ENCODE results near the gene IDUA.

The IDUA gene

DNA sequence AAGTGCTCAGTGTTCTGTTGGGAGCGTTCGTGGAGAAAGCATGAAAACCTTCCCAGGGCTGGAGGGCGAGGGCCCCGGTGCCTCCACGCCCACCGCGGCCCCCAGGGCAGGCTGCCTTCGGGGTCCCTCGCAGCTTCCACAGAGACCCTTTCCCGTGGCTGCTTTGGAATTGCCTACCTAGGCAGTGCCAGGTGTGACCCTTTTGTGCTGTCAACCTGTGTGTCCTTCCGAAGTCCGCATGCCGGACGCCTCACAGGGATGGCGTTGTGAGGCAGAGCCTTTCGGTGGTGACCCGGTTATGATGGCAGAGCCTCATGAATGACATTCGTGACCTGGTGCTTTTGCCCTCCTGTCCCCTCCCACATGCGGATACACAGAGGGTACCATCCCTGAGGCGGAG is 37.2 kb upstream of the IDUA start:
- no peak for TF ChIP-seq YY1 (IDR thresholded peaks at IDR 0.05; ENCODE audit: low read depth)
- TF ChIP-seq FOXM1 (IDR thresholded peaks at IDR 0.05; ENCODE audit: borderline replicate concordance, low read depth): no peak
- TF ChIP-seq EP300 (IDR thresholded peaks at IDR 0.05; ENCODE audit: borderline replicate concordance): no peak
- TF ChIP-seq CEBPB (IDR thresholded peaks at IDR 0.05): no peak
- no peak for TF ChIP-seq RAD21 (IDR thresholded peaks at IDR 0.05; ENCODE audit: low read depth)
- TF ChIP-seq, protein P1, sequence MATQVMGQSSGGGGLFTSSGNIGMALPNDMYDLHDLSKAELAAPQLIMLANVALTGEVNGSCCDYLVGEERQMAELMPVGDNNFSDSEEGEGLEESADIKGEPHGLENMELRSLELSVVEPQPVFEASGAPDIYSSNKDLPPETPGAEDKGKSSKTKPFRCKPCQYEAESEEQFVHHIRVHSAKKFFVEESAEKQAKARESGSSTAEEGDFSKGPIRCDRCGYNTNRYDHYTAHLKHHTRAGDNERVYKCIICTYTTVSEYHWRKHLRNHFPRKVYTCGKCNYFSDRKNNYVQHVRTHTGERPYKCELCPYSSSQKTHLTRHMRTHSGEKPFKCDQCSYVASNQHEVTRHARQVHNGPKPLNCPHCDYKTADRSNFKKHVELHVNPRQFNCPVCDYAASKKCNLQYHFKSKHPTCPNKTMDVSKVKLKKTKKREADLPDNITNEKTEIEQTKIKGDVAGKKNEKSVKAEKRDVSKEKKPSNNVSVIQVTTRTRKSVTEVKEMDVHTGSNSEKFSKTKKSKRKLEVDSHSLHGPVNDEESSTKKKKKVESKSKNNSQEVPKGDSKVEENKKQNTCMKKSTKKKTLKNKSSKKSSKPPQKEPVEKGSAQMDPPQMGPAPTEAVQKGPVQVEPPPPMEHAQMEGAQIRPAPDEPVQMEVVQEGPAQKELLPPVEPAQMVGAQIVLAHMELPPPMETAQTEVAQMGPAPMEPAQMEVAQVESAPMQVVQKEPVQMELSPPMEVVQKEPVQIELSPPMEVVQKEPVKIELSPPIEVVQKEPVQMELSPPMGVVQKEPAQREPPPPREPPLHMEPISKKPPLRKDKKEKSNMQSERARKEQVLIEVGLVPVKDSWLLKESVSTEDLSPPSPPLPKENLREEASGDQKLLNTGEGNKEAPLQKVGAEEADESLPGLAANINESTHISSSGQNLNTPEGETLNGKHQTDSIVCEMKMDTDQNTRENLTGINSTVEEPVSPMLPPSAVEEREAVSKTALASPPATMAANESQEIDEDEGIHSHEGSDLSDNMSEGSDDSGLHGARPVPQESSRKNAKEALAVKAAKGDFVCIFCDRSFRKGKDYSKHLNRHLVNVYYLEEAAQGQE (IDR thresholded peaks at IDR 0.05; ENCODE audit: low read depth): no peak

DNA sequence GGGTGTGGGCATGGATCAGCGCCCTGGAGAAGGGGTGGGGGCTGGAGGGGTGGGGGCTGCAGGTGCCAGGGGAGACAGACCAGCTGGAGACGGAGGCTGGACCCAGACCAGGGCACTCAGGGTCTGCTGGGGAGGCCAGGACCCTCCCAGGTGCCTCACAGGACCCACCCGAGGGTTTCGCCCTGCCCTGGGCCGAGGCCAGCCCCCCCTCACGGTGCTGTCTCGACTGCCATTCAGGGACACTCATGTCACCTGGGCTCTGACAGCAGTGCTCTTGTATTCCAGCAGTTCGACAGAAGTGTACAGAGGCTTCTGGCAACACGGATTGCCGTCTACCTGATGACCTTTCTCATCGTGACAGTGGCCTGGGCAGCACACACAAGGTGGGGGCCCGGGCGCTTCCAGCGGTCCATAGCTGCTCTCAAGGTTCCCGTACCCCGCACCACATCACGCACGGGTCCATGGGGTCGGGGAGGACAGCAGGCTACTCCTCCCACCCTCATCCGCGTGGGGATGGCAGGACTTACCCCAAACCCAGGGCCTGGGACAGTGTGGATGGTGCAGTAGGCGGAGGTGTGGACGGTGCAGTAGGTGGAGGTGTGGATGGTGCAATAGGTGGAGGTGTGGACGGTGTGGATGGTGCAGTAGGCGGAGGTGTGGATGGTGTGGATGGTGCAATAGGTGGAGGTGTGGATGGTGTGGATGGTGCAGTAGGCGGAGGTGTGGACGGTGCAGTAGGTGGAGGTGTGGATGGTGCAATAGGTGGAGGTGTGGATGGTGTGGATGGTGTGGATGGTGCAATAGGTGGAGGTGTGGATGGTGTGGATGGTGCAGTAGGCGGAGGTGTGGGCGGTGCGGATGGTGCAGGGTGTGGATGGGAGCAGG is 36.5 kb upstream of the IDUA start:
- no peak for TF ChIP-seq RAD21 (IDR thresholded peaks at IDR 0.05; ENCODE audit: low read depth)
- TF ChIP-seq, protein P2, sequence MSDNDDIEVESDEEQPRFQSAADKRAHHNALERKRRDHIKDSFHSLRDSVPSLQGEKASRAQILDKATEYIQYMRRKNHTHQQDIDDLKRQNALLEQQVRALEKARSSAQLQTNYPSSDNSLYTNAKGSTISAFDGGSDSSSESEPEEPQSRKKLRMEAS (IDR thresholded peaks at IDR 0.05): no peak
- TF ChIP-seq TEAD4 (IDR thresholded peaks at IDR 0.05): no peak
- no peak for TF ChIP-seq ZBTB7A (IDR thresholded peaks at IDR 0.05; ENCODE audit: low read depth)
- no peak for TF ChIP-seq EGR1 (IDR thresholded peaks at IDR 0.05)
- TF ChIP-seq NFIC (IDR thresholded peaks at IDR 0.05): no peak
- TF ChIP-seq, protein P3, sequence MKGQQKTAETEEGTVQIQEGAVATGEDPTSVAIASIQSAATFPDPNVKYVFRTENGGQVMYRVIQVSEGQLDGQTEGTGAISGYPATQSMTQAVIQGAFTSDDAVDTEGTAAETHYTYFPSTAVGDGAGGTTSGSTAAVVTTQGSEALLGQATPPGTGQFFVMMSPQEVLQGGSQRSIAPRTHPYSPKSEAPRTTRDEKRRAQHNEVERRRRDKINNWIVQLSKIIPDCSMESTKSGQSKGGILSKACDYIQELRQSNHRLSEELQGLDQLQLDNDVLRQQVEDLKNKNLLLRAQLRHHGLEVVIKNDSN (IDR thresholded peaks at IDR 0.05): no peak
- no peak for TF ChIP-seq CEBPB (IDR thresholded peaks at IDR 0.05)
- no peak for TF ChIP-seq FOXM1 (IDR thresholded peaks at IDR 0.05; ENCODE audit: borderline replicate concordance, low read depth)
- TF ChIP-seq TAF1 (IDR thresholded peaks at IDR 0.05; ENCODE audit: low read depth): no peak
- TF ChIP-seq CREB1 (IDR thresholded peaks at IDR 0.05; ENCODE audit: low read depth): no peak
- TF ChIP-seq EP300 (IDR thresholded peaks at IDR 0.05; ENCODE audit: borderline replicate concordance): no peak
- no peak for TF ChIP-seq YY1 (IDR thresholded peaks at IDR 0.05; ENCODE audit: low read depth)
- TF ChIP-seq TCF12 (IDR thresholded peaks at IDR 0.05; ENCODE audit: low read depth): no peak
- TF ChIP-seq, protein P1 (IDR thresholded peaks at IDR 0.05; ENCODE audit: low read depth): no peak

DNA sequence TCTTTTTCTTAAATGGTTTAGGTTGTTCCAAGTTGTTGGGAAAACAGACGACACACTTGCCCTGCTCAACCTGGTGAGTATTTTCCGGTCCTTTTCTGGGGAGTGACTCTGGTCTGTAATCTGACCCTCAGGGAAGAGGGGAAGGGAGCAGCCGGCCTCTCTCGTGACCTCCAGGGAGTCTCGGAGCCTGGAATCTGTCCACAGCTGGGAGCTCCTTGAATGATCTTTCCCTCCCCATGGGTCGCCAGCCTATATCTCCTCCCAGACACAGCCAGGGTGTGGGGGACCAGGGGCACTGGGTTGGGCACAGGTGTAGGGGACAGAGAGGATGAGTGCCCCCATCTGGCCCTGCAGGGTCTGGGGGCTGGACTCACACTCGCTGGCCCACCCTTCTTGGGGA is 35.7 kb upstream of the IDUA start:
- no peak for TF ChIP-seq TCF12 (IDR thresholded peaks at IDR 0.05; ENCODE audit: low read depth)
- no peak for TF ChIP-seq RAD21 (IDR thresholded peaks at IDR 0.05; ENCODE audit: low read depth)
- no peak for TF ChIP-seq NFIC (IDR thresholded peaks at IDR 0.05)
- TF ChIP-seq CEBPB (IDR thresholded peaks at IDR 0.05): no peak
- no peak for TF ChIP-seq CREB1 (IDR thresholded peaks at IDR 0.05; ENCODE audit: low read depth)
- TF ChIP-seq EGR1 (IDR thresholded peaks at IDR 0.05): no peak
- no peak for TF ChIP-seq YY1 (IDR thresholded peaks at IDR 0.05; ENCODE audit: low read depth)
- TF ChIP-seq TAF1 (IDR thresholded peaks at IDR 0.05; ENCODE audit: low read depth): no peak
- no peak for TF ChIP-seq TEAD4 (IDR thresholded peaks at IDR 0.05)
- no peak for TF ChIP-seq ZBTB7A (IDR thresholded peaks at IDR 0.05; ENCODE audit: low read depth)
- TF ChIP-seq, protein P1 (IDR thresholded peaks at IDR 0.05; ENCODE audit: low read depth): no peak
- no peak for TF ChIP-seq EP300 (IDR thresholded peaks at IDR 0.05; ENCODE audit: borderline replicate concordance)
- TF ChIP-seq, protein P3 (IDR thresholded peaks at IDR 0.05): no peak
- TF ChIP-seq FOXM1 (IDR thresholded peaks at IDR 0.05; ENCODE audit: borderline replicate concordance, low read depth): no peak
- TF ChIP-seq, protein P2 (IDR thresholded peaks at IDR 0.05): no peak
